Neural cell (in vitro differentiated cells): Measurements from ENCODE around the gene BRD7. TPM values are rescaled to one million over a fixed set of nuclear protein-coding genes. Genes with fewer than 3 reads are reported as not detected.

ENCODE experiments used
- H2AFZ ChIP-seq: fragments of 200-600, 300-800 bp; sonication (generic), shearing (Covaris generic); 2 replicates; pipeline ENCODE4 v1.6.0; 2014; ENCODE audit warnings: low read depth, mild to moderate bottlenecking, antibody characterized with exemption, low read length, moderate library complexity
- H3F3A ChIP-seq: fragments of 200-600 bp; shearing (Covaris generic); 2 replicates; pipeline ENCODE4 v1.6.1; 2016; ENCODE audit warnings: mild to moderate bottlenecking, moderate library complexity, mixed read lengths, antibody characterized with exemption, low read length; ENCODE audit not compliant: insufficient read depth, poor library complexity, severe bottlenecking
- H3K27ac ChIP-seq: fragments of 200-600, 300-800 bp; sonication (generic), shearing (Covaris generic); 2 replicates; pipeline ENCODE4 v1.5.1; 2014; ENCODE audit warnings: mild to moderate bottlenecking, low read length, moderate library complexity
- H3K27me3 ChIP-seq: fragments of 300-800, 200-600 bp; sonication (generic), shearing (Covaris generic); 2 replicates; pipeline ENCODE4 v1.6.0; 2014; ENCODE audit warnings: mild to moderate bottlenecking, low read depth, low read length, moderate library complexity; ENCODE audit not compliant: insufficient read depth
- H3K36me3 ChIP-seq: fragments of 300-800, 200-600 bp; sonication (generic), shearing (Covaris generic); 2 replicates; pipeline ENCODE4 v1.5.1; 2014; ENCODE audit warnings: mild to moderate bottlenecking, antibody characterized with exemption, low read length, moderate library complexity; ENCODE audit not compliant: insufficient read depth
- H3K4me2 ChIP-seq: fragments of 300-800, 200-600 bp; sonication (generic), shearing (Covaris generic); 2 replicates; pipeline ENCODE4 v1.6.0; 2014; ENCODE audit warnings: mild to moderate bottlenecking, low read length
- H3K4me3 ChIP-seq: fragments of 300-800, 200-600 bp; sonication (generic), shearing (Covaris generic); 2 replicates; pipeline ENCODE4 v1.5.1; 2014; ENCODE audit warnings: mild to moderate bottlenecking, low read length, moderate library complexity
- H3K79me2 ChIP-seq: fragments of 200-600 bp; shearing (Covaris generic); replicated peaks from 2 replicates; pipeline ENCODE4 v1.6.0; 2014; ENCODE audit warnings: mild to moderate bottlenecking, low read length, moderate library complexity; ENCODE audit not compliant: insufficient read depth
- H3K9ac ChIP-seq: fragments of 300-800, 200-600 bp; sonication (generic), shearing (Covaris generic); 2 replicates; pipeline ENCODE4 v1.6.1; 2016; ENCODE audit warnings: mild to moderate bottlenecking, low read length, mixed read lengths
- H3K9me2 ChIP-seq: fragments of 200-600 bp; shearing (Covaris generic); 2 replicates; pipeline ENCODE4 v1.6.1; 2016; ENCODE audit warnings: mild to moderate bottlenecking, low read length, mixed read lengths; ENCODE audit not compliant: insufficient read depth
- H3K9me3 ChIP-seq: fragments of 200-600, 300-800 bp; sonication (generic), shearing (Covaris generic); 2 replicates; pipeline ENCODE4 v1.6.1; 2016; ENCODE audit warnings: mild to moderate bottlenecking, mixed run types, low read length, moderate library complexity, mixed read lengths
- H4K20me1 ChIP-seq: fragments of 200-600 bp; shearing (Covaris generic); 2 replicates; pipeline ENCODE4 v1.6.1; 2016; ENCODE audit warnings: mild to moderate bottlenecking, mixed run types; ENCODE audit not compliant: insufficient read depth
- CTCF ChIP-seq: fragments of 450-650 bp; IDR thresholded peaks from 2 replicates; pipeline ENCODE4 v1.5.1; 2014; ENCODE audit warnings: antibody characterized with exemption, mild to moderate bottlenecking, moderate library complexity; ENCODE audit not compliant: poor library complexity, severe bottlenecking
- EP300 ChIP-seq: fragments of 450-650 bp; conservative IDR thresholded peaks from 2 replicates; pipeline ENCODE4 v1.6.1; 2014; ENCODE audit warnings: antibody characterized with exemption, mild to moderate bottlenecking, moderate library complexity; ENCODE audit not compliant: poor library complexity, severe bottlenecking
- EZH2 ChIP-seq: fragments of 200-600, 300-800 bp; shearing (Covaris generic), sonication (generic); IDR thresholded peaks from 2 replicates; pipeline ENCODE4 v1.6.1; 2014; ENCODE audit warnings: antibody characterized with exemption, low read length, borderline replicate concordance, mild to moderate bottlenecking; ENCODE audit not compliant: insufficient read depth, poor library complexity, severe bottlenecking
- MXI1 ChIP-seq: fragments of 450-650 bp; conservative IDR thresholded peaks from 2 replicates; pipeline ENCODE4 v1.6.1; 2014; ENCODE audit warnings: antibody characterized with exemption, mild to moderate bottlenecking; ENCODE audit not compliant: poor library complexity, severe bottlenecking
- POLR2AphosphoS5 ChIP-seq: IDR thresholded peaks from 2 replicates; pipeline ENCODE4 v1.6.1; 2012
- RAD21 ChIP-seq: fragments of 450-650 bp; conservative IDR thresholded peaks from 2 replicates; pipeline ENCODE4 v1.6.1; 2014; ENCODE audit warnings: antibody characterized with exemption, mild to moderate bottlenecking, moderate library complexity
- REST ChIP-seq: IDR thresholded peaks from 2 replicates; pipeline ENCODE4 v1.6.1; 2012; ENCODE audit warnings: borderline replicate concordance
- SMC3 ChIP-seq: fragments of 450-650 bp; conservative IDR thresholded peaks from 2 replicates; pipeline ENCODE4 v1.6.1; 2014; ENCODE audit warnings: antibody characterized with exemption, mild to moderate bottlenecking, moderate library complexity; ENCODE audit not compliant: poor library complexity
- TAF1 ChIP-seq: IDR thresholded peaks from 2 replicates; pipeline ENCODE4 v1.6.1; 2012; ENCODE audit warnings: low read depth
- polyA plus RNA-seq: library from polyadenylated mRNA; depleted of rRNA; stranded (reverse); fragments of >200 nt; gene quantifications from 2 replicates; pipeline ENCODE4 v1.2.3, GENCODE V29; 2014

The BRD7 gene
- polyA plus RNA-seq, 1 donor from 2014 or later, result 57.2 TPM

GRCh38 chr16:50393416-50393815 is 24.6 kb upstream of the BRD7 start:
- no peaks in the 10 kb centered on the region for H3K36me3 ChIP-seq
- TF ChIP-seq EZH2 (no peak), EP300 (no peak), REST (no peak), CTCF (no peak), TAF1 (no peak), POLR2AphosphoS5 (no peak), RAD21 (no peak), SMC3 (no peak), MXI1 (no peak)
- H3K9ac ChIP-seq, result no peak overlapping the region

GRCh38 chr16:50390914-50391716 is 22.3 kb upstream of the BRD7 start:
- Histone ChIP-seq H3K27ac (no peak overlapping the region), H2AFZ (no peak overlapping the region)

More at GRCh38 chr16:50393416-50393815, 24.6 kb upstream of the BRD7 start:
- Histone ChIP-seq H3K27ac (no peak overlapping the region), H3F3A (no peaks in the 10 kb centered on the region), H3K27me3 (no peaks in the 10 kb centered on the region), H2AFZ (no peak overlapping the region), H3K9me3 (no peaks in the 10 kb centered on the region), H3K4me2 (no peak overlapping the region), H3K9me2 (no peaks in the 10 kb centered on the region), H3K4me3 (no peak overlapping the region), H4K20me1 (no peaks in the 10 kb centered on the region), H3K79me2 (no peaks in the 10 kb centered on the region)

More at GRCh38 chr16:50390914-50391716, 22.3 kb upstream of the BRD7 start:
- Histone ChIP-seq H3K9ac (no peak overlapping the region), H3K79me2 (no peaks in the 10 kb centered on the region), H3F3A (no peaks in the 10 kb centered on the region), H3K4me3 (no peak overlapping the region), H3K27me3 (no peaks in the 10 kb centered on the region), H3K36me3 (no peaks in the 10 kb centered on the region), H3K9me2 (no peaks in the 10 kb centered on the region), H4K20me1 (no peaks in the 10 kb centered on the region), H3K4me2 (no peak overlapping the region), H3K9me3 (no peaks in the 10 kb centered on the region)
- no peak for TF ChIP-seq TAF1
- no peak for TF ChIP-seq EP300
- TF ChIP-seq MXI1, result no peak
- no peak for TF ChIP-seq EZH2
